GM21737 (cell line): ENCODE measurements around the gene CRIM1.

Experiments
- ATAC-seq: cut with Tn5 transposase; IDR thresholded peaks from one replicate; pipeline ENCODE4 v1.9.1; 2021; ENCODE audit warnings: mild to moderate bottlenecking, moderate library complexity; ENCODE audit not compliant: unreplicated experiment

CRIM1 gene

DNA sequence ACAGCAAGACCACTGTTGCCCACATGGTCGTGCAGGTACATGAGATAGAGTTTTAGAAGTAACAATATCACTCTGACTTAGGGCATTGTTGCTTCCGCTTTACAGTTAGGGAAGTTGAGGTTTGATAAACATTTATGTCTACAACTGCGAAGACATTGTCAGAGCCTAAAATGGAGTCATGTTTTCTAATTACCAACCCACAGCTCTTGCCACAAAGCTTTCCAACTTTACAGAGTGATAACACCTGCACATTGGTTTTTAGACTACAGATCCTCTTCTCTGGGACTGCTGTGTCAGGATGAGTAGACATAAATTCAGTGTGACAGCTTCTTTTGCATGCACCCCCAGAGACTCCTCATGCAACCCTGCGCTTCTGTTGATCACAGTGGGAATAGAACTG is 123.4 kb downstream of the CRIM1 start:
- no peak for ATAC-seq

DNA sequence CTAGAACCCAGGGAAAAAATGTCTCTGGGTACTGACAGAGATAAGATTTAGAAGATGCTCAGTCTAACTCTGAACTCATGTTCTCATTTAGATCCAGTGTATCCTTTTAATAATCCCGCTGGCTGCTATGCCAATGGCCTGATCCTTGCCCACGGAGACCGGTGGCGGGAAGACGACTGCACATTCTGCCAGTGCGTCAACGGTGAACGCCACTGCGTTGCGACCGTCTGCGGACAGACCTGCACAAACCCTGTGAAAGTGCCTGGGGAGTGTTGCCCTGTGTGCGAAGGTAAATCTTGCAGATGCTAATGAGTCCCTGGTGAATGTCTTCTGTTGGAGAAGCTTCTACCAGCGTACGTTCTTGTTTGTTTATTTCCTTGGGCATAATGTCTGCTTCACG is 123.8 kb downstream of the CRIM1 start:
- no peak for ATAC-seq

DNA sequence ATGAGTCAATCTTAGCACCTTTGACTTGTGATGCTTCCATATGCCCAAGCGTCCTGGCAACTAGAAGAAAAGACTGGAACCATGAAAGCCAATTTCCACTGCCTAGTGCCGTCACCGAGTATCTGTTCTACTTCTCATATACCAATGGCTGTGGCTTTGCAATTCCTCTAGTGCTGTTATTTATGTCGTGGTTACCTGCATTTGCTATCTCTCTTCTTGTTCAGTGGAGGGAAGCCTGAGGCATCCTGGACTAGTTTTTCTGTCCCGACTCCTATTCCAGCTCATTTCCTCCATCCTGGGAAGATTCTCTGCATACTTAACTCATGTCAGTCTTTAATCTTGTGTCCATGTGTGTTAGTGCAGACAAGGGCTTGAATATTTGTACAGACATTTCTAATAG is 124.5 kb downstream of the CRIM1 start:
- ATAC-seq = no peak

DNA sequence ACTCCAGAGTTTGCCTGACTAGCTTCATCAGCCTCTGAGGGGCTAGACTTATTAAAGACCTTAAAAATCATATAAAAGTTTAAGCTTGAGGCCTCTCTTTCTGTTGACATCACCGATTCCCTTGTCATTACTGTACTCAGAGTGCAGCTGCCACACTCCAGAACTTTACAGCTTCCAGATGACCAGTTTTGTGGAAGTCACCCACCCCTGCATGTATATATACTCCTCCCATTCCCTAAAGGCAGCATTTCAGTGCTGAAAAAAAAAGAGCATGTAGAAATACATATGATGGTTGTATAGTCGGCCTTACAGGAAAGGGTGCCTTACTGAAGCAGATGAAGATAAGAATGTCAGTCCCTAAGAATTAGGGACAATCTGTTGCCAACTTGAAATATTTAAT is 125.1 kb downstream of the CRIM1 start:
- ATAC-seq = no peak

DNA sequence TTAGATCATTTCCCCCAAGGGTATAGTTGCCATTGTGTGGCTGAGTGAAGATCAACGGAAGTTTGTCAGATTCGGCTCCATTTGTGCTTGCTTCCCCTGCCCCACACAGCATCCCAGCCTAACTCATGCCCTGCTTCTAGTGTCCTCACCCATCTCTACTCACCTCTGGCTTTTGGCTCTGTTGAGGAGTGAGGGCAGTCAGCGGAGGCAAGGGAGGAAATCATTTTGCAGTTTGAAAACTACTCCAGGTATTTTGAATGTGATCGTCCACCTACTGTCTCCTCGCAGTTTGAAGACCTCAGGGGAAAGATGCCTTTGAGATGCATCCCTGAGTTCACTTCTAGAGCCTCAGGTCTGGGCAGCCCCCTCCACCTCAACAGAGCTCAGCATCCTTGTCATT is 126.1 kb downstream of the CRIM1 start:
- ATAC-seq = no peak

DNA sequence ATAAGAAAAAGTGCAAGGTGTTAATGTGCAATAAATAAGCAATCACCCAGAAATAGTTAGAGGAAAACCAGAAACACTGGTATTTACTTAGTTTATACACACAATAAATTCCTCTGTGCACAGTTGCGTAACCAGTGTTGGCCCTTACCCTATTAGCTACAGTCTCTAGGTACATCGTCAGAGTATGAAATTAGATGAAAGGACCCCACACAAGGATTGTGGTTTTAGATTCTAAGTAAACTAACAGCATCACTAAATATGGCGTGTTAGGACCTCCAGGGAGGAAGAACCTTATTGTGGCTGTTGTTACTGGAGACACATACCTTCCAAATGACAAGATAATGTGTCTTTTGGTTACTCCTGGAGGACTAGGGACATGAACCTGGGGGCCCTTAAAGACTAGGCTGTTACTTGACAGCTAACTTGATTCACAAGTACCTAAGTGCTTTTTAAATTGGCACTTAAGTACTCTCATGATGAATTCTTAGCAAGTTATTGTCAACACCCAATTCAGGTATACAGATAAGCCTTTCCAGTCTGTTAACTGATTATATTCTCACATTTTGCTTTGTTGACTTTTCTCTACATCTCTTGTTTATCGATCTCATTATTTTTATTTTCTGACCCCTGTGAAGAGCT is 127.1 kb downstream of the CRIM1 start:
- no peak for ATAC-seq

DNA sequence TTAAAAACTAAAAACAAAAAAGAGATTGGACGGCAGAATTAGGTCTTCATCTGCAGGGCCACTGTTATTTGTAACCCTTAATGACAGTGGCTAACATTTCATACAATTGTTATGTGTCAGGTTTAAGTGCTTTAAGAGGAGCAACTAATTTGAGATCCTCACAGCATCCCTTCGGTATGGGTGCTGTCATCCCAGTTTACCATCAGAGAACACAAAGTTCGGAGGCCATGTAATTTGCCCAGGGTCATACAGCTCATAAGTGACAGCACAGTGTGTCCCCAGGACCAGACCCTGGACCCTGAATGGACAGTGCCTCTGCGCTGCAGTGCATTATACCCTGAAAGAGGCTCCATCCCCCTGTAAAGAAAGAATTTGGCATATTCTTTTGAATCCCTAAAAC is 127.7 kb downstream of the CRIM1 start:
- ATAC-seq = no peak

DNA sequence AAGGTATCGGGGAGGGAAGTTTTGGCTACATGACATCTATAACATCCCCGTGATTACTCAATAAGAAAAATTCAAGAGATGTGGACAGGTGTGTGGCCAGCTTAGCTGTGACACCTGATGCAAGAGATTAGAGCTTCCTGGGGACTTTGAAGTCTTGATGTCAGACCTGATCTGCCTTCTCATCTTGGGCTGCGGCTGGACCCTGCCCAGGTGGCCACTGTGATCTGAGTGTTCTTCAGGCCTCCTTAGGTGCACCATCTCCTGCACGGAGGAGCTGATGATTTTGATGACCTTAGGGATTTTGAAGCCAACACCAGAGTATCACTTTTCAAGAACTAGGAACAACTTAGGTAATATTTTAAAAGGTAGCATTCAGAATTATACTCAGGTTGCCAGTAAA is 128.9 kb downstream of the CRIM1 start:
- ATAC-seq = no peak

DNA sequence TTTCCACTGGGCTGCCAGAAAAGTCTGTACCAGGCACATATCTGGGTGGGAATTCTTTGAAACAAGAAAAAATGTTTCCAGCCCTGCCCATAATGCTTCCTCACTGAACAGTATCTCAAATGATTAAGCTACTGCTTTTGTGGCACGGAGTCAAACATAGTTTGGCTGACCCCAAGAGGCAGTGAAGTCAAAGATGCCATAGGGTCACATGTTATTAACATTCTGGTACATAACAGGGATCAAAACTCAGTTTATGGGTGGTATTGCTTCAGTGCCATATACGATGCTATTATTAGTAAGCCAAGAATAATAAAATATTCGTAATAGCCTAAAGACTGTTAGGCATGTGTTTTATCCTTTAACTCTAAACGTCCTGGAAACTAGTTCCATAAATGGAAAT is 129.9 kb downstream of the CRIM1 start:
- no peak for ATAC-seq

DNA sequence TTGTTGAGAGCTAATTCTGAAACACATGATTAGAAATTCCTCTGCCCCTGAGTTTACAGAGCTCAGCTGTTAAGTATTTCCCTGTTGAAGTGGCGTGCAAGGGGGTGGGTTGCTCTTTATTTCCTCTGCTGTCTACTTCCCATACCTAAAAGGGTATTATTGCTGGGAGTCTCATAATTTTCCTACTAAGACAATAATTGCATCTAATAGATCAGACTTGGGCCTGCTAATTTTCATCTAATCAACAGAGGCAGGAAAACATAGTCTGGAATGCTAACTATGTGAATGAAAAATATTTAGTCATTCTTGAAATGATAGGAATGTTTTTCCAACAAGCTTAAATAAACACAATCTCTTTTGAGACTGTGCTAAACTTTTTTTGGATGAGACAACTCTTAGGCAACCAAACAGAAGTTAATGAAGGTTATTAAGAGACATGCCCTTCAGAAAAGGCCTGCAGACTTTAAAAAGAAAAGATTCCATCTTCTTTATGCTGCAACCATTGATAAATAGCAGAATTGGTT is 131.0 kb downstream of the CRIM1 start:
- ATAC-seq = no peak

DNA sequence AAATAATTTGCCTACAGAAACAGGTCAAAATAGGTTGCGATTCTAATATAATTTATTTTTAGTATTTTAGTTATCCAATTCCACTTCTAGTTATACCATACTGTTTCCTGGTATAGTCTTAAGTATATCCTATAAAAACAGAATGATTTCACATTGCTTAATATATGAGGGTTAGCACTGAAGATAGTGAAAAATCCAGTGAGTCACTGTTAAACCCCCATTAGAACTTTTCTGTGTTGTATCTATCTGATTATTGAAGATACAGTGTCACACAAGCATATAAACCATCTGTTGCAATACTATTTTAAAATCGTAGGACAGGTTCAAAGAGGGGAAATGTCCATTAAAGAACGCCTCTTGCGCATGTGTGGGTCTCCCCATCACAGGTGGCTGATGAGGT is 132.4 kb downstream of the CRIM1 start:
- ATAC-seq = no peak

DNA sequence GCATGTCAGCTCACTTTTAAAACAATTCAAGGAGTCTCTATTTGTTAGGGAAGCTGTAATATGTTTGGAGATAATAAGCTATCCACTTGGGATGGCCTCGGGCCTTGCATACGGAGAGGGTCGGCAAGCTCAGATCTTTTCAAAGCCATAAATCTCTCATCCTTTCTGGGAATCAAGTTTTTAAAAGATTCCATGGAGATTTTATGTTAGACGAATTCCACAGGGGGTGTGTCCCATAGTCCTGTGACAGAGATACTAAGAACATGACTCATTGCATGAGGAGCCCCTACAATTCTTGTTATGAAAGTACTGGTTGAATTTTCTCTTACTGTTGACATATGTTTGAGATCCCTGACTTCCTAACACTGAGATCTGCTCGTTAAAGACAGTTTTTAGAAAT is 133.7 kb downstream of the CRIM1 start:
- ATAC-seq = no peak

DNA sequence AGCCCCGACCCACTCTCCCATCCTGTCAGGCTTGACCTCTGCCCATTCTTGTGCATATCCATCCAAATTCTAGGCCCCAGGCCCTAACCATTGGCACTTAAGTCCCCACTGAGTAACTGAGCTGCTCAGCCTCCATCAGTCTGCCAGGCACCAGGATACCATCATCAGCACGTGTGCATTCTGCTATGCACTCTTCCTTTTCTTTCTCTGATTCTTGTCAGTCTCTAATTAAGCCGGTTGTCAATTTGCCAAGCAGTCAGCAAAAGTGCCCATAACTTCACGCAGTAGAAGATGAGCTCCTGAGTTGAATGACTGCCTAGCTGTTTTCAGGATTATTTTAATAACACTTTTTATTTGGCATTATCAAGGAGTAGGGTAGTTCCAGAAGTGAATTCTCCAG is 135.2 kb downstream of the CRIM1 start:
- no peak for ATAC-seq

DNA sequence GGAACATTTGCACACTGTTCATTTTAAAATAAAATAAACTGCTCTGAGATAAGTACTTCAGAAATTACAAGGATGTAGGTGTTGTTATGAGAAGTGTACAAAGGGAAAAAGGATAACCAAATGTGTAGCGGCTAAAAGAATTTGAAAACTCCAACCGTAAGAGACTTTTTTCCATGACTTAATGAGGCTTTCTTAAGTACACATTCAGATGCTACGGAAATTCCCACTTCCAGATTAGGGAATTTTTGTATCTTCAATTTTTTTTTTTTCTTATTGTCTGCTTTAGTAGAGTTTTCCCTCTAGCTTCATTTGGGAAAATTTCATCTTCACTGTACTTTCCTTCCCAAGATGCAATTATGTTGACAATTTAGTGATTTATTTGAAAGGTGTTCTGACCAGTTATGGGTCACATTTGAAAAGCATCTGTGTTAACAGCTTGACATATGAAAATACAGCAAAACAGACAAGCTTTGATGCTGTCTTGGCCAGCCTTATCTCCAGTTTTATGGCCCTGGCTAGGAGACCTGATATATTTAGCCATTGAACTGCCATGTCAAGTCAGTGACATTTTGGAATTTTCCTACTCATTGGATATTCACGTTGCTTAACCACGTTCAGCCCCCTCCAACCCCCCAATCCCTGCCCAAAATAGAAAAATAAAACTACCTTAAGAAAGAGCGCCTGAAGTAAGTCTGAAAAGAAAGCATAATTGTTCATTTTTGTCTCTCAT is 136.8 kb downstream of the CRIM1 start:
- ATAC-seq = no peak

DNA sequence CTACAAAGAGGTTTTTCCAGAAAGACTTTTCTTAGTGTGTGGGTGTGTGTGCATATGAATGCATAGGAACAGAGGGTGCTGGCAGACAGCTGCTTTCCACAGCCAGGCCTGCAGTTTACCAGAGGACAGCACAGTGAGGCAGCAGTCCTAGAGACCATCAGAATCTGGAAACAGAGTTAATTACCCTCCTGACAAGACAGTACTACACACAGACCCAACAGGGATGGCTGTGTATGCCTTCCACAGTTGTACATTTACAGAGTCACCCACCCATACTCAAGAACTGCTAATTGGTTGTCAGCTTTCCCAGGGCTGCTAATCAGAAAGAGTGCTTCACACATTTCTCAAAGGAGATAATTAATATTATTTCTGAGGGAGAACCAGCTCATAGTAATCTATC is 137.7 kb downstream of the CRIM1 start:
- no peak for ATAC-seq

DNA sequence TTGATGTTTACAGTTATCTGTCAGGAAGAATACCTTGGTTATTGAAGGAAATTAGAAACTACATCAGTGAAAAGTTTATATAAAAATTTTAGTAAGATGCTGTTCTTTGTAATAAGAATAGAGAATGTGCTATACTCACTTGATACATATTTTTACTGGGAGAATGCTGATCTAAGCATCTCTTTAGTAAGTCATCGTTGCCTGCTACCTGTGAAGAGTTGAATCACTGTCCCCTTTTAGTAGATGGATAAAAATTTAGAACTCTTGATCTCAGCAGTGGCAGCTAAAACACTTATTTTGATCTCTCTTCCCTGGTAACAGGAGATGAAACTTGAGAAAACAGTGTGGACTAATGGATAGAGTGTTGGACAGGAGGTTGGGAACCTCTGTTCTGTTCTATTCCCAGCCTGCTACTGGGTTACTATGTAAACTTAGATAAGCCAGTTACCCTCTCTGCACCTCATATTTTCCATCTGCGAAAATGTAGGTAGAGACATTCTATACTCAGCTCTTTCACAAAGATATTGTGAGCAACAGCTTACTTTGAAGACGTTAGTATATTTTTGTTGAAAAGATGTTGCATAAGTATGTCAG is 142.1 kb downstream of the CRIM1 start:
- ATAC-seq = no peak

DNA sequence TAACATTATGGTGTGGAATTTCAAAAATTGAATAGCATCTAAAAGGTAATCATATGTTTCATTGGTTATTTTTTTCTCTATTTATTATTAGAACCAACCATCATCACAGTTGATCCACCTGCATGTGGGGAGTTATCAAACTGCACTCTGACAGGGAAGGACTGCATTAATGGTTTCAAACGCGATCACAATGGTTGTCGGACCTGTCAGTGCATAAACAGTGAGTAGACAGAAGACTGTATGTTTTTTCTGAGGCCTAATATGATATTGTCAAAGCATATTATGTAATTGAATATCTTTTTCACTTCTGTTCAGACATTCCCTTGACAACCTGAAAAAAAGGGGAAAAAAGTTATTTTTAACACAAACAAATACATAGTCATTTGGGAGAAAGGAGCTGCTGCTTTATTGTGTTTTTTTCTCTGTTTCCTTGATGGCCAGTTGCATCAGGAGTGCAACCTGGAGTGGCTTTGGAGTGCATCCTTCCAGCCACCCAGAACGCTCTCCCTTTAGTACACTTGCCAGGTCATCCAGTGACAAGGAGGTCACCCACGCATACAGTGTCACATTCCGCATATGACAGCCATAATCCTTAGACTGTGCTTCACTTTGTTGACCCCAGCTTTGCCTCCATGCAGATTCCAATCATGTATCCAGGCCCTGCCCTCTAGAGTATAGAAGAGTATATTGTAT is 143.7 kb downstream of the CRIM1 start:
- no peak for ATAC-seq

DNA sequence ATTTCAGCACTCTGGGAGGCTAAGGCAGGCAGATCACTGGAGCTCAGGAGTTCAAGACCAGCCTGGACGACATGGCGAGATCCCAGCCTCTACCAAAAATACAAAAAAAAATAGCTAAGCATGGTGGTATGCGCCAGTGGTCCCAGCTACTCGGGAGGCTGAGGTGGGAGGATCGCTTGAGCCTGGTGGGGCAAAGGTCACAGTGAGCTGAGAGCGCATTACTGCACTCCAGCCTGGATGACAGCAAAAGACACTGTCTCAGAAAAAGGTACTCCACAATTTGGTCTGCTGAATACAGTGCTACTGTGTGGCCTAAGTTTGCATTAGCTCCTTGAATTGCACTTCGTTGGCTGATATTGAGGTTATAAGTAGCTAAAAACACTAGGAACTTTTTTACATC is 144.5 kb downstream of the CRIM1 start:
- ATAC-seq = no peak

DNA sequence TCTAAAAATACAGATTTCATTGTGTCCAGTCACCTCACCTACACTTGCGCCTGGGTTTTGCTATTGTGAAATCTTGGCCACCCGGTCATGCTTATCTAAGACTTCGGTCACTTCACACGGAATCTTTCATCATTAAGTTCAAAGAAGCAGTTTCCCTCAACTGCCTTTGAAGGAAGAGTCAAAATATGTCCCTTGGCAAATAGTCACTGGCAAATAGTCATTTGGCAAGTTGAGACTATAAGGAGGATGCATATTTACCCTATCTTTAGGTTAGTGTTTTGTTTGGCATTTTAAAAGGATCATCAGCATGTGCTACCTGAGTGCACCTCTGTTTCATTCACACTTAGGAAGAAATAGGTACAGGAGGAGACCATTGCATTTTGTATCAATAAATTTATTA is 146.5 kb downstream of the CRIM1 start:
- ATAC-seq = no peak

DNA sequence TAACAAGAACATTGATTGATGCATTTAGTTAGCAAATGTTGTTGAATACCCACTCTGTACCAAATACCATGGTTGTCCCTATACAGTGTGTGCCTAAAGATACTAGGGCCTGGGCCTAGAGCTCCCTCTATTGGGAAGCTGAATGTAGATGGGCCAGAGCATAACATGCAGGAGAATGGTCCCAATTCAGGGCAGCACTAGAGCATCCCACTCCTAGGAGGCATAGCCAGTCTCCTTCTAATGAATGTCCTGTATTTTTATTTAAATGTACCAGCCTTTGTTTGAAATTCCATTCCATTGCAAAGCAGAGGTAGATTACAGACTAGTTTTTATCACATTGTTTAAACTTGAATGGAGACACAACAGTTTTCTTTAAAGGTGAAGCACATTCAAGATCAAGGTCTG is 151.8 kb downstream of the CRIM1 start:
- ATAC-seq = peak; percentile 88

DNA sequence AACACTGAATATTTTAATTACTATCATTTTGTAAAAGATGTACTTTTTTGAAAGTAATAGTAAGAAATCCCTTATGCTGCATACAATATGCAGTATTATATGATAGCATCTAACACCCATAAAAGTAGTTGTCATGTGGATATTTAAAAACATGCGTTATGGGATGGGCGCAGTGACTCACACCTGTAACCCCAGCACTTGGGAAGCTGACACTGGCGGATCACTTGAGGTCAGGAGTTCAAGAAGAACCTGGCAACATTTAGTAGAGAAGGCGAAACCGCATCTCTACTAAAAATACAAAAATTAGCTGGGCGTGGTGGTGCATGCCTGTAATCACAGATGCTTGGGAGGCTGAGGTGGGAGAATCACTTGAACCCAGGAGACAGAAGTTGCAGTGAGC is 153.5 kb downstream of the CRIM1 start:
- no peak for ATAC-seq
